ENCODE results near the gene ELF5.

- no peak for TF ChIP-seq EZH2 (IDR thresholded peaks at IDR 0.05; ENCODE audit: borderline replicate concordance, low read depth, low read length, severe bottlenecking)
- no peak for TF ChIP-seq POLR2AphosphoS5 (IDR thresholded peaks at IDR 0.05; ENCODE audit: insufficient read depth, low read depth, low read length)
- no peak for TF ChIP-seq CTCF (IDR thresholded peaks at IDR 0.05; ENCODE audit: extremely low read depth in 1 of 2, insufficient read depth in 1 of 2, low read depth in 1 of 2, low read length in 2 of 2)
Observed at GRCh38 chr11:34451053-34451452, 62.5 kb downstream of the ELF5 start.

All from endothelial cell of umbilical vein (primary cell).